Osteoblast (primary cell): ENCODE data around the gene OBSCN. TPM values are rescaled to one million over a fixed set of nuclear protein-coding genes. Genes with fewer than 3 reads are reported as not detected.
A peak's percentile ranks its signal among the peaks of the same experiment; 100 is the strongest.

Source experiments
- DNase-seq: peaks from one replicate; pipeline ENCODE4 v3.0.0; 2011; ENCODE audit warnings: low spot score, mixed read lengths; ENCODE audit not compliant: insufficient read length; ENCODE audit errors: missing footprints
- H2AFZ ChIP-seq: 2 replicates; pipeline ENCODE4 v1.6.0; 2011; ENCODE audit warnings: mild to moderate bottlenecking, low read length
- H3K27ac ChIP-seq: 2 replicates; pipeline ENCODE4 v1.5.1; 2011; ENCODE audit warnings: mild to moderate bottlenecking, low read depth, low read length, moderate library complexity
- H3K27me3 ChIP-seq: 2 replicates; pipeline ENCODE4 v1.6.0; 2012; ENCODE audit warnings: mild to moderate bottlenecking, control low read depth, inconsistent platforms, low read length, moderate library complexity; ENCODE audit not compliant: insufficient read depth
- H3K36me3 ChIP-seq: 2 replicates; pipeline ENCODE4 v1.5.1; 2011; ENCODE audit warnings: mild to moderate bottlenecking, low read length, control low read depth, moderate library complexity; ENCODE audit not compliant: insufficient read depth
- H3K4me1 ChIP-seq: 2 replicates; pipeline ENCODE4 v1.5.1; 2011; ENCODE audit warnings: mild to moderate bottlenecking, low read length, control low read depth, moderate library complexity; ENCODE audit not compliant: insufficient read depth
- H3K4me2 ChIP-seq: 2 replicates; pipeline ENCODE4 v1.6.0; 2011; ENCODE audit warnings: mild to moderate bottlenecking, low read length; ENCODE audit not compliant: insufficient read depth
- H3K4me3 ChIP-seq: fragments of 200-600 bp; sonication (generic); 3 replicates; pipeline ENCODE4 v1.5.1; 2012; ENCODE audit warnings: mild to moderate bottlenecking, low read length, inconsistent platforms; ENCODE audit not compliant: insufficient read depth
- H3K79me2 ChIP-seq: 2 replicates; pipeline ENCODE4 v1.6.0; 2012; ENCODE audit warnings: mild to moderate bottlenecking, low read length, control low read depth, inconsistent platforms; ENCODE audit not compliant: insufficient read depth
- H3K9me3 ChIP-seq: 2 replicates; pipeline ENCODE4 v1.5.1; 2011; ENCODE audit warnings: low read depth, low read length, control low read depth
- H4K20me1 ChIP-seq: 2 replicates; pipeline ENCODE4 v1.6.0; 2012; ENCODE audit warnings: mild to moderate bottlenecking, low read length, control low read depth; ENCODE audit not compliant: insufficient read depth
- CTCF ChIP-seq: IDR thresholded peaks from 2 replicates; pipeline ENCODE4 v1.5.1; 2011; ENCODE audit warnings: mild to moderate bottlenecking, low read depth, low read length, moderate library complexity; ENCODE audit errors: extremely low read depth
- total RNA-seq: library from RNA; depleted of rRNA; stranded (reverse); fragments of >200 nt; gene quantifications from 2 replicates; pipeline ENCODE4 v1.2.3, GENCODE V29; 2012

OBSCN gene
- total RNA-seq, 1 donor, result 2.9 TPM

GRCh38 chr1:228280961-228281591 is 73.2 kb downstream of the OBSCN start:
- Histone ChIP-seq H3K27ac (no peak overlapping the region), H3K4me3 (no peak overlapping the region), H3K36me3 (no peaks in the 10 kb centered on the region), H3K9me3 (no peaks in the 10 kb centered on the region), H3K4me2 (no peak overlapping the region), H2AFZ (no peak overlapping the region), H4K20me1 (no peaks in the 10 kb centered on the region), H3K4me1 (no peaks in the 10 kb centered on the region), H3K27me3 (no peaks in the 10 kb centered on the region), H3K79me2 (no peaks in the 10 kb centered on the region)
- TF ChIP-seq CTCF, result no peak
- DNase-seq, result no peak

DNA sequence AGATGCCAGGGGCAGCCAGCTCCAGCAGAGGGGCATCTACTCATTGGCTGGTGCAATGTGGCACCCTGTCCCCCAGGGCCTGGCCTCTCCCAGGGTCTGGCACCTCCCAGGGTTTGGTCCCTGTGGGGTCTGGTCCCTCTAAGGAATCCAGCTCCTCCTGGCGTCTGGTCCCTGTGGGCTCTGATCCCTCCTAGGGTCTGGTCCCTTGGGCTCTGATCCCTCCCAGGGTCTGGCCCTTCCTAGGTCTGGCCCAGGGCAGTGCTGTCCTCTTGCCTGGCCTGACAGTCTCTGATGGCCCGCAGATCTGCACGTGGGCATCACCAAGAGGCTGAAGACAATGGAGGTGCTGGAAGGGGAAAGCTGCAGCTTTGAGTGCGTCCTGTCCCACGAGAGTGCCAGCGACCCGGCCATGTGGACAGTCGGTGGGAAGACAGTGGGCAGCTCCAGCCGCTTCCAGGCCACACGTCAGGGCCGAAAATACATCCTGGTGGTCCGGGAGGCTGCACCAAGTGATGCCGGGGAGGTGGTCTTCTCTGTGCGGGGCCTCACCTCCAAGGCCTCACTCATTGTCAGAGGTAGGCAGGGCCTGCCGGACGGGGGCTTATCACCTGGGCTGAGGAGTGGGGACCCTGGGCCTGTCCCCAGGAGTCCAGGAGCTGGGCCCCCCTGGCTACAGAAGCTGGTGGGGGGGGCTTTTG is 73.9 kb downstream of the OBSCN start:
- H3K27me3 ChIP-seq, result no peaks in the 10 kb centered on the region

GRCh38 chr1:228282329-228283042 is 74.6 kb downstream of the OBSCN start:
- DNase-seq, result no peak
- Histone ChIP-seq H3K9me3 (no peaks in the 10 kb centered on the region), H3K36me3 (no peaks in the 10 kb centered on the region), H3K27ac (no peak overlapping the region), H4K20me1 (no peaks in the 10 kb centered on the region), H3K4me1 (no peaks in the 10 kb centered on the region), H3K27me3 (no peaks in the 10 kb centered on the region), H3K79me2 (no peaks in the 10 kb centered on the region), H2AFZ (no peak overlapping the region), H3K4me2 (no peak overlapping the region), H3K4me3 (no peak overlapping the region)
- TF ChIP-seq CTCF, result no peak

More for the DNA sequence above, 73.9 kb downstream of the OBSCN start:
- Histone ChIP-seq H3K4me3 (no peak overlapping the region), H3K9me3 (no peaks in the 10 kb centered on the region), H3K36me3 (no peaks in the 10 kb centered on the region), H3K4me1 (no peaks in the 10 kb centered on the region), H4K20me1 (no peaks in the 10 kb centered on the region), H3K27ac (no peak overlapping the region), H3K79me2 (no peaks in the 10 kb centered on the region), H3K4me2 (no peak overlapping the region), H2AFZ (no peak overlapping the region)
- no peak for TF ChIP-seq CTCF
- DNase-seq, result no peak

GRCh38 chr1:228283043-228283371 is 75.2 kb downstream of the OBSCN start:
- peak; percentile 80 for DNase-seq
- Histone ChIP-seq H3K27ac (no peak overlapping the region), H3K27me3 (no peaks in the 10 kb centered on the region), H3K4me3 (no peak overlapping the region), H2AFZ (no peak overlapping the region), H4K20me1 (no peaks in the 10 kb centered on the region), H3K4me1 (no peaks in the 10 kb centered on the region), H3K36me3 (no peaks in the 10 kb centered on the region), H3K79me2 (no peaks in the 10 kb centered on the region), H3K4me2 (no peak overlapping the region), H3K9me3 (no peaks in the 10 kb centered on the region)
- TF ChIP-seq CTCF, result no peak
